Peyer's patch (tissue), 4 donors: Measurements from ENCODE around the gene HOXD11. TPM values are rescaled to one million over a fixed set of nuclear protein-coding genes. Genes with fewer than 3 reads are reported as not detected.
A peak's percentile ranks its signal among the peaks of the same experiment; 100 is the strongest.

Experiments
- DNase-seq, 3 donors: peaks; one replicate each; pipeline ENCODE4 v3.0.0-alpha.2; 2017 to 2019
- H3K27ac ChIP-seq, 4 donors: fragments of 200-600 bp; sonication (generic); one replicate each; pipeline ENCODE4 v1.5.1; 2016 to 2019
- H3K27me3 ChIP-seq, 2 donors: fragments of 200-600 bp; sonication (generic); one replicate each; pipeline ENCODE4 v1.5.1; 2019
- H3K36me3 ChIP-seq, 3 donors: fragments of 200-600 bp; sonication (generic); one replicate each; pipeline ENCODE4 v1.5.1; 2016 to 2019
- H3K4me1 ChIP-seq, 4 donors: fragments of 200-600 bp; sonication (generic); one replicate each; pipeline ENCODE4 v1.5.1; 2016 to 2019
- H3K4me3 ChIP-seq, 4 donors: fragments of 200-600 bp; sonication (generic); 1 replicate in 3 of 4; 2 replicates in 1 of 4; pipeline ENCODE4 v1.5.1; 2016 to 2019; ENCODE audit warnings: mild to moderate bottlenecking in 1 of 4
- H3K9me3 ChIP-seq, 4 donors: fragments of 200-600 bp; sonication (generic); one replicate each; pipeline ENCODE4 v1.5.1; 2016 to 2019; ENCODE audit warnings: mild to moderate bottlenecking in 1 of 4
- CTCF ChIP-seq, 6 experiments: fragments of 450-650 bp in 4 of 6; fragments of 200-600 bp in 2 of 6; sonication (generic) in 1 of 6; IDR thresholded peaks; one replicate each; pipeline ENCODE4 v1.5.1; 2017 to 2019; ENCODE audit warnings: antibody characterized with exemption in 6 of 6, mild to moderate bottlenecking in 3 of 6, moderate library complexity in 1 of 6
- POLR2A ChIP-seq, 2 donors: fragments of 450-650 bp; IDR thresholded peaks; one replicate each; pipeline ENCODE4 v1.5.1; 2017; ENCODE audit warnings: antibody characterized with exemption in 2 of 2, mild to moderate bottlenecking in 2 of 2, moderate library complexity in 2 of 2
- total RNA-seq, 4 donors: library from RNA; depleted of rRNA; stranded (reverse); fragments of >200 nt; gene quantifications; one replicate each; pipeline ENCODE4 v1.1.0, GENCODE V29; 2016

Gene HOXD11
- total RNA-seq, 4 donors from 2014 or later: not detected

- Histone ChIP-seq H3K4me3 (no peak overlapping the region), H3K9me3 (no peaks in the 10 kb centered on the region), H3K27ac (no peak overlapping the region), H3K36me3 (no peaks in the 10 kb centered on the region), H3K4me1 (peaks cover 0 to 26% (median 6%) of the 10 kb centered on the region in 4 donors), H3K27me3 (peaks cover 0 to 81% of the 10 kb centered on the region in 2 donors)
- TF ChIP-seq POLR2A (IDR thresholded peaks at IDR 0.05) (no peak), CTCF (IDR thresholded peaks at IDR 0.05) (no peak)
- DNase-seq: peak in 1 of 3 donors; percentile 47
These were observed 15.5 kb upstream of the HOXD11 start for GRCh38 chr2:176091329-176092258.

- TF ChIP-seq POLR2A (IDR thresholded peaks at IDR 0.05): no peak
- no peak for TF ChIP-seq CTCF (IDR thresholded peaks at IDR 0.05)
- peak in 2 of 3 donors; percentile 37 to 53 for DNase-seq
- Histone ChIP-seq H3K9me3 (no peaks in the 10 kb centered on the region), H3K27ac (no peak within 1 kb of the TSS), H3K4me1 (peaks cover 0 to 35% (median 6%) of the 10 kb centered on the region in 4 donors), H3K27me3 (peaks cover 0 to 81% of the 10 kb centered on the region in 2 donors), H3K4me3 (peak within 1 kb of the TSS in 3 of 4 donors; percentile 12 to 44 (median 37)), H3K36me3 (no peaks in the 10 kb centered on the region)
These were observed 14.6 kb upstream of the HOXD11 start, which contains the start of gene HOXD13 for GRCh38 chr2:176092270-176093144. TSS of gene HOXD13 (plus strand) at chr2:176092721. CDS start at chr2:176092891, 170 bp downstream.

- Histone ChIP-seq H3K4me1 (peaks cover 0 to 34% (median 3%) of the 10 kb centered on the region in 4 donors), H3K4me3 (peak overlapping the region in 3 of 4 donors; percentile 12 to 44 (median 37))
- DNase-seq: peak in 2 of 3 donors; percentile 40 to 53
These were observed 13.8 kb upstream of the HOXD11 start for GRCh38 chr2:176093145-176093897.

GRCh38 chr2:176093898-176094249 is 13.2 kb upstream of the HOXD11 start:
- no peak overlapping the region for H3K4me3 ChIP-seq
- H3K27me3 ChIP-seq: peaks cover 0 to 88% of the 10 kb centered on the region in 2 donors
- no peaks in the 10 kb centered on the region for H3K36me3 ChIP-seq
- no peak for DNase-seq
- H3K9me3 ChIP-seq: no peaks in the 10 kb centered on the region
- no peak for TF ChIP-seq CTCF (IDR thresholded peaks at IDR 0.05)
- no peak for TF ChIP-seq POLR2A (IDR thresholded peaks at IDR 0.05)
- peaks cover 0 to 33% (median 2%) of the 10 kb centered on the region in 4 donors for H3K4me1 ChIP-seq
- no peak overlapping the region for H3K27ac ChIP-seq

More at GRCh38 chr2:176093145-176093897, 13.8 kb upstream of the HOXD11 start:
- Histone ChIP-seq H3K27ac (no peak overlapping the region), H3K36me3 (no peaks in the 10 kb centered on the region), H3K27me3 (peaks cover 0 to 83% of the 10 kb centered on the region in 2 donors), H3K9me3 (no peaks in the 10 kb centered on the region)
- TF ChIP-seq POLR2A (IDR thresholded peaks at IDR 0.05): no peak
- TF ChIP-seq CTCF (IDR thresholded peaks at IDR 0.05): no peak

GRCh38 chr2:176094349-176094748 is 12.7 kb upstream of the HOXD11 start:
- Histone ChIP-seq H3K27me3 (peaks cover 0 to 93% of the 10 kb centered on the region in 2 donors), H3K4me1 (peaks cover 0 to 33% (median 2%) of the 10 kb centered on the region in 4 donors), H3K36me3 (no peaks in the 10 kb centered on the region), H3K27ac (no peak overlapping the region), H3K9me3 (no peaks in the 10 kb centered on the region), H3K4me3 (no peak overlapping the region)
- DNase-seq: no peak
- TF ChIP-seq CTCF (IDR thresholded peaks at IDR 0.05): no peak
- no peak for TF ChIP-seq POLR2A (IDR thresholded peaks at IDR 0.05)
